Karpas-422 (cell line): Measurements from ENCODE around the gene HEBP2. TPM values are rescaled to one million over a fixed set of nuclear protein-coding genes. Genes with fewer than 3 reads are reported as not detected.
A peak's percentile ranks its signal among the peaks of the same experiment; 100 is the strongest.

ENCODE experiments used
- DNase-seq: peaks from one replicate; pipeline ENCODE4 v3.0.0-alpha.2; 2015
- H2AFZ ChIP-seq: fragments of 200-600 bp; sonication (generic); 2 replicates; pipeline ENCODE4 v1.6.1; 2014; ENCODE audit warnings: antibody characterized with exemption, low read length, mixed read lengths
- H3K27ac ChIP-seq: fragments of 200-600 bp; sonication (generic); 2 replicates; pipeline ENCODE4 v1.5.1; 2014; ENCODE audit warnings: mild to moderate bottlenecking, low read length, moderate library complexity
- H3K27me3 ChIP-seq: fragments of 200-600 bp; sonication (generic); 2 replicates; pipeline ENCODE4 v1.6.1; 2014; ENCODE audit warnings: low read length, mixed read lengths
- H3K36me3 ChIP-seq: fragments of 200-600 bp; sonication (generic); 2 replicates; pipeline ENCODE4 v1.6.1; 2014; ENCODE audit warnings: low read length, mixed read lengths; ENCODE audit not compliant: insufficient read depth
- H3K4me1 ChIP-seq: fragments of 200-600 bp; sonication (generic); 2 replicates; pipeline ENCODE4 v1.6.1; 2014; ENCODE audit warnings: mild to moderate bottlenecking, low read length, mixed read lengths
- H3K4me2 ChIP-seq: fragments of 200-600 bp; sonication (generic); 2 replicates; pipeline ENCODE4 v1.6.1; 2014; ENCODE audit warnings: low read length, low read depth, mild to moderate bottlenecking; ENCODE audit not compliant: poor library complexity, severe bottlenecking
- H3K4me3 ChIP-seq: fragments of 200-600 bp; sonication (generic); 2 replicates; pipeline ENCODE4 v1.5.1; 2014; ENCODE audit warnings: mild to moderate bottlenecking, antibody characterized with exemption, low read length, mixed read lengths
- H3K79me2 ChIP-seq: fragments of 200-600 bp; sonication (generic); 2 replicates; pipeline ENCODE4 v1.6.1; 2014; ENCODE audit warnings: mild to moderate bottlenecking, low read length, mixed read lengths
- H3K9ac ChIP-seq: fragments of 200-600 bp; sonication (generic); 2 replicates; pipeline ENCODE4 v1.6.0; 2014; ENCODE audit warnings: low read length
- H3K9me2 ChIP-seq: fragments of 200-600 bp; sonication (generic), shearing (Covaris generic); replicated peaks from 2 replicates; pipeline ENCODE4 v1.6.0; 2014; ENCODE audit warnings: mild to moderate bottlenecking, low read length, moderate library complexity; ENCODE audit not compliant: insufficient read depth
- H3K9me3 ChIP-seq: fragments of 300-700, 200-600 bp; sonication (generic); 2 replicates; pipeline ENCODE4 v1.6.1; 2014; ENCODE audit warnings: low read length, mixed read lengths
- H4K20me1 ChIP-seq: fragments of 200-600 bp; sonication (generic); 2 replicates; pipeline ENCODE4 v1.6.1; 2014; ENCODE audit warnings: mild to moderate bottlenecking, antibody characterized with exemption, low read length, low read depth; ENCODE audit not compliant: insufficient read depth
- total RNA-seq: library from RNA; depleted of rRNA; stranded (reverse); fragments of >200 nt; shearing (Covaris generic); gene quantifications from 2 replicates; pipeline ENCODE4 v1.2.3, GENCODE V29; 2014; ENCODE audit warnings: low replicate concordance

Gene HEBP2
- total RNA-seq, 1 experiment from 2014 or later = 41.9 TPM

DNA sequence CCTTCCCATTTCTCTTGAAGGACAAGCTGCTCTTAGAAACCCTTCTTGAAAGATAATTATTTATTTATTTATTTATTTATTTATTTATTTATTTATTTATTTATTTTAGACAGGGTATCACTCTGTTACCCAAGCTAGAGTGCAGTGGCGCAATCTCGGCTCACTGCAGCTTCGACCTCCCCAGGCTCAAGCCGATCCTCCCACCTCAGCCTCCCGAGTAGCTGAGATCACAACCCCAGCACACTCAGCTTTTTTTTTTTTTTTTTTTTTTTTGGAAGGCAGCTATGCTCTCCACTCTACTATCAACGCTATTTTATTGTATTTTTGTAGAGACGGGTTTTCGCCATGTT, 1.2 kb upstream of the HEBP2 start:
- Histone ChIP-seq H3K4me3 (peak overlapping the region; percentile 83; the same call in 1 of the 2 replicates), H3K27me3 (no peaks in the 10 kb centered on the region), H2AFZ (no peak overlapping the region), H3K9me3 (no peaks in the 10 kb centered on the region), H3K4me1 (peaks cover 20% of the 10 kb centered on the region), H3K4me2 (peak overlapping the region; percentile 95), H3K79me2 (peaks cover 10% of the 10 kb centered on the region; the same call in 1 of the 2 replicates), H3K9me2 (no peaks in the 10 kb centered on the region), H3K9ac (no peak overlapping the region), H3K27ac (no peak overlapping the region), H4K20me1 (no peaks in the 10 kb centered on the region), H3K36me3 (peaks cover 18% of the 10 kb centered on the region; the same call in 1 of the 2 replicates)
- DNase-seq = no peak

DNA sequence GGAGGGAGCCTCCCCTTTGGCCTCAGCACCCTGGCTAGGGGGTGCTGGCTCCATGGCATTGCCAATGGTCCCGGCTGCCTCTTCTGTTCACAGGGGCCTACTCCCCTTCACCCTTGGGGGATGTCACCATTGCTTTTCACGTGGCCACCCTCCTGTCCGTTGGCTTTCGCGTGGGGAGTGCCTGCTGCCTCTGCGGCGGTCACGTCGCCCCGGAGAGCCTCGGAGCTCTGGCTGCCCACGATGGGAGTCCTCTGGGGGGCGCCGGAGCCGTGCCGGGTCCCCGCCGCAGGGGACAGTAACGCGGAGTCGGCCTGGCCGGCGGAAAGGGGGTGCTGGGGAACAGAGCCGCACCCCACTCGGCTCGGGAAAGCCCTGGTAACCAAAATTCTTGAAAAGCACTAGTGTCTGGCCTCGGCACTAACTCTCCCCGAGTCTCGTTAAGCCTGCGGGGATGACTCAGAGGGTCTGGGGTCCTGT, 661 bp upstream of the HEBP2 start:
- peak overlapping the region; percentile 99 for H2AFZ ChIP-seq
- H3K4me2 ChIP-seq = peak overlapping the region; percentile 95
- peaks cover 10% of the 10 kb centered on the region; the same call in 1 of the 2 replicates for H3K79me2 ChIP-seq
- H3K9me2 ChIP-seq = no peaks in the 10 kb centered on the region
- DNase-seq = peak; percentile 55
- peak overlapping the region; percentile 91 for H3K9ac ChIP-seq
- H3K4me3 ChIP-seq = peak overlapping the region; percentile 83
- peaks cover 20% of the 10 kb centered on the region for H3K4me1 ChIP-seq
- H3K9me3 ChIP-seq = no peaks in the 10 kb centered on the region
- no peaks in the 10 kb centered on the region for H4K20me1 ChIP-seq
- H3K36me3 ChIP-seq = peaks cover 23% of the 10 kb centered on the region
- no peaks in the 10 kb centered on the region for H3K27me3 ChIP-seq
- H3K27ac ChIP-seq = no peak overlapping the region

DNA sequence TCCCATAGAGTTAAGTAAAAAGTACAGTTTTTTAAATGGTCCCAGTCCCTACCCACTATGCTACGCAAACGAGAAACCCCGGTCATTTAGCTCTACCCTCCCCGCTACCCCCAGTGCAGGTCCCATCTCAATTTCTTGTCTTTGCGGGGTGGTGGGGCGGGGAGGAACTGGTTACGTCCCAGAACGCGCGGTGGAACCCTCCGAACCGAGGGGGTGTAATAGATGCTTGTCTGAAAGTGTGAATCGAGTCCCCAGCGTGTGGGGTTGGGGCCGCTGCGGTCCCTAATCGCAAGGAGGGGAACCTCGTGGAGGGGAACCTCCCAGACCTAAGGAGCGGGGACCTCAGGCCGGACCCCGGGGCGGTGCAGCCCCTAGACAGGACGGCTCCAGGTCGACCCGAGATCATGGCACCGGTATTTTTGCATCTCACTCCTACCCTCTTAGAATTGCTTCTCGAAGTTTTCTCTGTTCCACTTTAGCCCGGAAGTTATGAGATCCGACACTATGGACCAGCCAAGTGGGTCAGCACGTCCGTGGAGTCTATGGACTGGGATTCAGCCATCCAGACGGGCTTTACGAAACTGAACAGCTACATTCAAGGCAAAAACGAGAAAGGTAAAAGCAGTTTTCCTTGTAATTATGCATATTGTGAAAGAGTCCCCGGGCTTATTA, 779 bp downstream of the HEBP2 start:
- H3K27ac ChIP-seq = peak overlapping the region; percentile 13
- H3K9ac ChIP-seq = peak overlapping the region; percentile 91
- H3K27me3 ChIP-seq = no peaks in the 10 kb centered on the region
- peaks cover 20% of the 10 kb centered on the region for H3K4me1 ChIP-seq
- H3K36me3 ChIP-seq = peaks cover 29% of the 10 kb centered on the region
- no peaks in the 10 kb centered on the region for H3K9me2 ChIP-seq
- peak overlapping the region; percentile 83 for H3K4me3 ChIP-seq
- H3K9me3 ChIP-seq = no peaks in the 10 kb centered on the region
- peak overlapping the region; percentile 46 for H2AFZ ChIP-seq
- H4K20me1 ChIP-seq = no peaks in the 10 kb centered on the region
- peaks cover 10% of the 10 kb centered on the region; the same call in 1 of the 2 replicates for H3K79me2 ChIP-seq
- DNase-seq = peak; percentile 70
- peak overlapping the region; percentile 95 for H3K4me2 ChIP-seq

- H3K9me2 ChIP-seq = no peaks in the 10 kb centered on the region
- H3K36me3 ChIP-seq = peaks cover 32% of the 10 kb centered on the region
- no peak overlapping the region for H2AFZ ChIP-seq
- H4K20me1 ChIP-seq = no peaks in the 10 kb centered on the region
- DNase-seq = no peak
- peak overlapping the region; percentile 91; the same call in 1 of the 2 replicates for H3K9ac ChIP-seq
- no peaks in the 10 kb centered on the region for H3K27me3 ChIP-seq
- peaks cover 10% of the 10 kb centered on the region; the same call in 1 of the 2 replicates for H3K79me2 ChIP-seq
- no peaks in the 10 kb centered on the region for H3K9me3 ChIP-seq
- peak overlapping the region; percentile 95 for H3K4me2 ChIP-seq
- no peak overlapping the region; the same call in 1 of the 2 replicates for H3K27ac ChIP-seq
- H3K4me3 ChIP-seq = peak overlapping the region; percentile 83; the same call in 1 of the 2 replicates
- H3K4me1 ChIP-seq = peaks cover 20% of the 10 kb centered on the region
Observed at GRCh38 chr6:138405816-138406413, 1.9 kb downstream of the HEBP2 start.

DNA sequence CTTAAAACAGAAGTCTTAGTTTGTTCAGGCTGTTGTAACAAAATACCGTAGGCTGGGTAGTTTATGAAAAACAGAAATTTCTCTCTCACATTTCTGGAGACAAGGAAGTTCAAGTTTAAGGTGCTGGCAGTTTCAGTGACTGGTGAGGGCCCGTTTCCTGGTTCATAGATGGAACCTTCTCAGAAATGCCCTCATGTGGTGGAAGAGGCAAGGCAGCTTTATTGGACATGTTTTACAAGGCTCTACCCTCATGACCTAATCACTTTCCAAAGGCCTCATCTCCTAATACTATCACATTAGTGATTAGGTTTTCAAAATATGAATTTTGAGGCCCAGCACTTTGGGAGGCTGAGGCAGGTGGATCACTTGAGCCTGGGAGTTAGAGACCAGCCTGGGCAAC, 2.4 kb downstream of the HEBP2 start:
- H3K36me3 ChIP-seq = peaks cover 36% of the 10 kb centered on the region

DNA sequence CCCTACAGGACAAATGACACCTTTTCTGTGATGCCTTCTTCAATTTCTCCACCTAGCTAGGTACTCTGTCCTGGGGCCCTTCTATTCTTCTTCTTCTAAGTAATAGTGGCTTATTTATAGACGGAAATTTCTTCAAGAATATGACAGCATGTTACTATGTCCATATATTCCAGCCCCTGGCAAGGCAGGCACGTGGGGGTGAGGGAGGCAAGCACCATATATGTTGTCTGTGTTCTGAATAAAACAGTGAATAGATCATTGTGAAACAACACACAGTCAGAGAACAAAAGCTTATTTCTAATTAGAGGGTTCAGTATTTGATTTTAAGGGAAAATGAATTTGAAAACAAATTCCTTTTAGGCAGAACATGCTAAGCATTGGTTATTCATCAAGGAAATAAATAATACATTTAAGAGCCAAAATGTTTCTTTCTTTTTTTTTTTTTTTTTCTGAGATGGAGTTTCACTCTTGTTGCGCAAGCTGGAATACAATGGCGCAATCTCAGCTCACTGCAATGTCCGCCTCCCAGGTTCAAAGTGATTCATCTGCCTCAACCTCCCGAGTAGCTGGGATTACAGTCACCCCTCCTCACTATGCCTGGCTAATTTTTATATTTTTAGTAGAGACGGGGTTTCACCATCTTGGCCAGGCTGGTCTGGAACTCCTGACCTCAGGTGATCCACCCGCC, 6.2 kb downstream of the HEBP2 start:
- Histone ChIP-seq H3K79me2 (peaks cover 2% of the 10 kb centered on the region; the same call in 1 of the 2 replicates), H3K4me1 (peaks cover 9% of the 10 kb centered on the region), H3K9ac (no peak overlapping the region), H4K20me1 (no peaks in the 10 kb centered on the region), H3K36me3 (peaks cover 47% of the 10 kb centered on the region), H3K27ac (no peak overlapping the region), H3K4me3 (no peak overlapping the region), H2AFZ (no peak overlapping the region), H3K4me2 (no peak overlapping the region), H3K27me3 (no peaks in the 10 kb centered on the region), H3K9me3 (no peaks in the 10 kb centered on the region), H3K9me2 (no peaks in the 10 kb centered on the region)
- DNase-seq = no peak

More for the DNA sequence above, 2.4 kb downstream of the HEBP2 start:
- no peak overlapping the region for H2AFZ ChIP-seq
- H3K27me3 ChIP-seq = no peaks in the 10 kb centered on the region
- H3K79me2 ChIP-seq = peaks cover 10% of the 10 kb centered on the region; the same call in 1 of the 2 replicates
- H3K9me2 ChIP-seq = no peaks in the 10 kb centered on the region
- H3K9me3 ChIP-seq = no peaks in the 10 kb centered on the region
- DNase-seq = no peak
- H3K27ac ChIP-seq = no peak overlapping the region
- no peaks in the 10 kb centered on the region for H4K20me1 ChIP-seq
- H3K4me3 ChIP-seq = no peak overlapping the region
- peaks cover 20% of the 10 kb centered on the region for H3K4me1 ChIP-seq
- H3K9ac ChIP-seq = no peak overlapping the region; the same call in 1 of the 2 replicates
- no peak overlapping the region for H3K4me2 ChIP-seq

DNA sequence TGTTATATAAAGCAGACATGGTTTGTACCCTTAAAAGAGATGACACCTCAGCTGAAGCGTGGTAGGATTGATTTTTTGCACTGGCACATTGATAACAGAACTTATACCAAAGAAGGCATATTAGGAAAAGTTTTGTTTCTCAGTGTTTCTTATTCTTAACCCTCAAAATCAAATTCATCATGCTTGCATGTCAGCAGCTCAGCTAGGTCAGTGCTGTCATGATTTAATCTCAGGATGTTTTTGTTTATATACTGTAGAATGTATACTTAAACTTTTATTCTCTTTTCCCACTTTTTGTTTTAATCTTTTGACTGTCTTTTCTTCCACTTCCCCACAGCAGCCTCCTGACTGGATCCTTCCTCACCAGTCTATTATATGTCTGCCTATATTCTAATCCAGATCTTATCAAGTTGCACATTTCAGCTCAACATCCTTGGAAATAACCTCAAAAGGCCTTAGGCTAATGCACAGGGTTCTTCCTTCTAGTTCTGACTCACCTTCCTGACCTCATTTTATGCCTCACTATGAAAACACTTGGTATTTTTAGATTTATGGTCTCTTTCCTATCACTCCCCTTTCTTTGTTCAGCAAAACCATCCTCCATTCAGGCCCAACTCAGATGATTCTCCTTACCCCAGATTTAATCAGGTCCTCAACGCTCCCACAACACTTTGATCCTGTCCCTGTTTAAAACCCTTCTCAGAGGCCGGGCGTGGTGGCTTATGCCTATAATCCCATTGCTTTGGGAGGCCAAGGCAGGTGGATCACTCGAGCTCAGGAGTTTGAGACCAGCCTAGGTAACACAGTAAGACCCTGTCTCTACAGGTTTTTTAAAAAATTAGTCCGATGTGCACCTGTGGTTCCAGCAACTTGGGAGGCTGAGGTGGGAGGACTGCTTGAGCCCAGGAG, 7.2 kb downstream of the HEBP2 start:
- Histone ChIP-seq H3K4me3 (no peak overlapping the region), H3K9ac (no peak overlapping the region), H4K20me1 (no peaks in the 10 kb centered on the region), H3K36me3 (peaks cover 42% of the 10 kb centered on the region), H3K4me2 (no peak overlapping the region), H3K27me3 (no peaks in the 10 kb centered on the region), H3K9me3 (no peaks in the 10 kb centered on the region), H3K27ac (no peak overlapping the region), H3K79me2 (no peaks in the 10 kb centered on the region), H2AFZ (no peak overlapping the region), H3K4me1 (no peaks in the 10 kb centered on the region), H3K9me2 (no peaks in the 10 kb centered on the region)
- no peak for DNase-seq
